CD14-positive monocyte (primary cell): ENCODE results near the gene IKZF2. TPM values are rescaled to one million over a fixed set of nuclear protein-coding genes. Genes with fewer than 3 reads are reported as not detected.

ENCODE experiments used
- DNase-seq, 3 donors: peaks; one replicate each; pipeline ENCODE4 v3.0.0-alpha.2; 2011 to 2022
- H2AFZ ChIP-seq: 2 replicates; pipeline ENCODE4 v1.6.0; 2012; ENCODE audit warnings: mild to moderate bottlenecking, low read depth, low read length, inconsistent platforms; ENCODE audit not compliant: insufficient read depth, poor library complexity, severe bottlenecking
- H3K27ac ChIP-seq, 2 donors: 1 replicate in 1 of 2; 2 replicates in 1 of 2; pipeline ENCODE4 v1.5.1; 2012 to 2013; ENCODE audit warnings: low read length in 2 of 2, control low read depth in 1 of 2, inconsistent platforms in 1 of 2, low read depth in 1 of 2, mild to moderate bottlenecking in 1 of 2
- H3K27me3 ChIP-seq, 2 donors: one replicate each; pipeline versions ENCODE4 v1.6.0 to v1.6.1; 2011 to 2013; ENCODE audit warnings: low read length in 2 of 2; ENCODE audit not compliant: control insufficient read depth in 2 of 2, insufficient read depth in 2 of 2
- H3K36me3 ChIP-seq, 2 donors: replicated peaks in 1 of 2; 1 replicate in 1 of 2; 2 replicates in 1 of 2; pipeline versions ENCODE4 v1.5.1 to v1.6.1; 2012 to 2013; ENCODE audit warnings: low read length in 2 of 2, control low read depth in 1 of 2, inconsistent platforms in 1 of 2, mild to moderate bottlenecking in 1 of 2; ENCODE audit not compliant: insufficient read depth in 2 of 2, control insufficient read depth in 1 of 2
- H3K4me1 ChIP-seq, 2 donors: 1 replicate in 1 of 2; 2 replicates in 1 of 2; pipeline versions ENCODE4 v1.5.1 to v1.6.1; 2012 to 2013; ENCODE audit warnings: low read length in 2 of 2, control low read depth in 1 of 2, inconsistent platforms in 1 of 2, mild to moderate bottlenecking in 1 of 2, moderate library complexity in 1 of 2; ENCODE audit not compliant: insufficient read depth in 2 of 2, control insufficient read depth in 1 of 2
- H3K4me2 ChIP-seq: replicated peaks from 2 replicates; pipeline ENCODE3; 2012; ENCODE audit warnings: low read length, moderate library complexity, mild to moderate bottlenecking; ENCODE audit not compliant: poor library complexity, severe bottlenecking; ENCODE audit errors: extremely low read depth
- H3K4me3 ChIP-seq, 3 experiments: fragments of 200-600 bp in 1 of 3; sonication (generic) in 1 of 3; replicated peaks in 1 of 3; 1 replicate in 2 of 3; 2 replicates in 1 of 3; pipeline ENCODE4 v1.5.1; 2011 to 2013; ENCODE audit warnings: low read length in 3 of 3, mild to moderate bottlenecking in 3 of 3, control low read depth in 2 of 3, low read depth in 2 of 3, inconsistent platforms in 1 of 3, moderate library complexity in 1 of 3
- H3K79me2 ChIP-seq: 2 replicates; pipeline ENCODE4 v1.6.0; 2012; ENCODE audit warnings: mild to moderate bottlenecking, control low read depth, inconsistent platforms, low read length, moderate library complexity; ENCODE audit not compliant: insufficient read depth
- H3K9ac ChIP-seq: 2 replicates; pipeline ENCODE4 v1.6.0; 2017; ENCODE audit warnings: low read length, mild to moderate bottlenecking; ENCODE audit not compliant: insufficient read depth, poor library complexity, severe bottlenecking
- H3K9me3 ChIP-seq, 2 donors: replicated peaks in 1 of 2; 1 replicate in 1 of 2; 2 replicates in 1 of 2; pipeline versions ENCODE4 v1.5.1 to v1.6.1; 2012 to 2013; ENCODE audit warnings: low read length in 2 of 2, control low read depth in 1 of 2; ENCODE audit not compliant: control insufficient read depth in 1 of 2, insufficient read depth in 1 of 2
- H4K20me1 ChIP-seq: 2 replicates; pipeline ENCODE4 v1.6.0; 2012; ENCODE audit warnings: mild to moderate bottlenecking, low read length, control low read depth, moderate library complexity; ENCODE audit not compliant: insufficient read depth
- H3K27ac Mint-ChIP-seq, 7 donors: one replicate each; pipeline ENCODE4 v1.8.0; 2020; ENCODE audit warnings: mild to moderate bottlenecking in 7 of 7, mixed read lengths in 7 of 7, moderate library complexity in 6 of 7, inconsistent platforms in 2 of 7
- H3K27me3 Mint-ChIP-seq, 3 donors: one replicate each; pipeline ENCODE4 v1.8.0; 2021 to 2022; ENCODE audit warnings: low read depth in 3 of 3, mild to moderate bottlenecking in 3 of 3, mixed read lengths in 3 of 3, moderate library complexity in 3 of 3, inconsistent platforms in 1 of 3
- H3K36me3 Mint-ChIP-seq, 2 donors: one replicate each; pipeline ENCODE4 v1.8.0; 2020; ENCODE audit warnings: mixed read lengths in 2 of 2, inconsistent platforms in 1 of 2, mild to moderate bottlenecking in 1 of 2
- H3K4me1 Mint-ChIP-seq: one replicate; pipeline ENCODE4 v1.8.0; 2020; ENCODE audit warnings: mild to moderate bottlenecking, mixed read lengths
- H3K4me3 Mint-ChIP-seq, 2 donors: one replicate each; pipeline ENCODE4 v1.8.0; 2020; ENCODE audit warnings: mild to moderate bottlenecking in 2 of 2, mixed read lengths in 2 of 2, moderate library complexity in 1 of 2
- H3K9me3 Mint-ChIP-seq, 7 donors: one replicate each; pipeline ENCODE4 v1.8.0; 2020 to 2022; ENCODE audit warnings: mixed read lengths in 7 of 7, mild to moderate bottlenecking in 6 of 7, moderate library complexity in 6 of 7, inconsistent platforms in 2 of 7
- CTCF ChIP-seq: fragments of 200-600 bp; IDR thresholded peaks from one replicate; pipeline ENCODE4 v1.8.0; 2022; ENCODE audit warnings: antibody characterized with exemption, mild to moderate bottlenecking
- WGBS: methylation state at CpG from one replicate; pipeline ENCODE4 v1.1.5; 2013; ENCODE audit warnings: missing lambda C conversion rate; ENCODE audit not compliant: insufficient coverage; 5-methylcytosine and 5-hydroxymethylcytosine counted together
- intact Hi-C, 2 donors: fragments of 100-400 bp; cut with micrococcal nuclease; formaldehyde crosslinking; loops; one replicate each; pipeline versions ENCODE4 v1.15.0 to v1.15.1; 2023
- polyA plus RNA-seq, 3 donors: library from polyadenylated mRNA; depleted of rRNA in 1 of 3; unstranded in 2 of 3; stranded (reverse) in 1 of 3; fragments of 300-500 nt in 2 of 3; fragments of >200 nt in 1 of 3; fragmentation: Illumina TruSeq in 2 of 3; gene quantifications; 1 replicate in 2 of 3; 2 replicates in 1 of 3; pipeline ENCODE4 v1.2.3, GENCODE V29; 2012 to 2021

IKZF2 gene
- polyA plus RNA-seq, 3 donors = 0.10 to 0.12 (median 0.11) TPM

DNA sequence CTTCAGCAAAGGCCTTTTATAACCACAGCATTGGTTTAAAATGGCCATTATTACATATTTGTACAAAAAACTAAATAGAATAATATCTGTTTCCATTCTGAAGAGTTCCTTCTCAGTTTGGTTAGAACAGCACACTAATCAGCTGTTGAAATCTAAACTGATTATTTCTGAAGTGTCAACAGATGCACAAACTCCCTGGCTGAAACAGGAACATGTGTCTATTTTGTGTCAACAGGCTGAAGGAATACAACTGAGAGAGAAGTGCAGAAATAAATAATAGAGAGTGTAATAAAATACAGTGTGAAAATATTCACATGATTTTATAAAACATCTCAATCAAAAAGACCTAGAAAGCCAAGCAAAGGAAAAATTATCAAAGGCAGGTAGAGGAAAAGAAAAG is 29.7 kb downstream of the IKZF2 start:
- Mint-ChIP-seq H3K9me3 (peaks cover 0 to 1% (median 0%) of the 10 kb centered on the region in 7 donors), H3K4me1 (peaks cover 11% of the 10 kb centered on the region), H3K36me3 (no peaks in the 10 kb centered on the region), H3K27ac (no peak overlapping the region), H3K27me3 (no peaks in the 10 kb centered on the region), H3K4me3 (no peak overlapping the region)
- no peak overlapping the region for H3K4me3 ChIP-seq
- H2AFZ ChIP-seq = no peak overlapping the region
- intact Hi-C loops = no loop called here
- no peak for TF ChIP-seq CTCF
- H3K27me3 ChIP-seq = no peaks in the 10 kb centered on the region
- no peaks in the 10 kb centered on the region for H4K20me1 ChIP-seq
- H3K36me3 ChIP-seq = no peaks in the 10 kb centered on the region
- DNase-seq = no peak
- no peak overlapping the region for H3K9ac ChIP-seq
- H3K79me2 ChIP-seq = no peaks in the 10 kb centered on the region
- H3K4me2 ChIP-seq = no peak overlapping the region
- no peak overlapping the region for H3K27ac ChIP-seq
- H3K9me3 ChIP-seq = no peaks in the 10 kb centered on the region
- H3K4me1 ChIP-seq = no peaks in the 10 kb centered on the region

DNA sequence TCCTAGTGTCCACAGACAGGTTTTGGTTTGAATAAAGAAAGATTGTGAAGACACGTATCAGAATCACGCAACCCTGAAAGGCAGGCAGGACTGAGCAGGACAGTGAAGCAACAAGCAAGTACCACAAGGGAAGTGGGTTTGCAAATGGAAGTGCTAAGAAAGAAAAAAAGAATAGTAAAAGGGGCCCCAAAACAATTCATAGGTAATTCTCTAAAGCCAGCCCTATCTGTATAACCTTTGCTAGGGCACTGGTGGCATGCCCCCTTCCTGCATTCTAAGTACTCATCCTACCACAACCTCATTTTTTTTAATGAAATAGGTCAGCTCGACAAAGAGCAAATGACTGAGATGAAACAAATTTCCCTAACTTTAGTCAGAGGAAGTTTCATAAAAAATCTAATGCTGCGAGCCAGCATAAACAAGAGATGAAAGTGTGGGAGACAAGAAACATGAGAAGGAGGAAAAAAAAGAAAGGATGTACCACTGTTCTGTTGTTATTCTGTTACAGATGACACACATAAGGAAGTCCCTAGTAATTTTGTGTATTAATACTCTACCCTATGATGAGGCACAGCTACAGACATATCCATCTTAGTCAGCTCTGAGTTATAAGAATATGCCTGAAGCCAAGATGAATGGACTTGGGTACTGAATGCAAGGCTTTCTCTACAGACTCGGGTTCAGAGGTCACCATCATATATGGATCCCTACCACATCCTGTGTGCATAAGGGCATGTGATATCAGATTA is 32.2 kb downstream of the IKZF2 start:
- no peak overlapping the region for H3K4me2 ChIP-seq
- H3K4me1 Mint-ChIP-seq = peaks cover 8% of the 10 kb centered on the region

More for the DNA sequence above, 32.2 kb downstream of the IKZF2 start:
- DNase-seq = no peak
- peak overlapping the region; percentile 32 for H2AFZ ChIP-seq
- no peaks in the 10 kb centered on the region for H3K36me3 ChIP-seq
- H3K4me3 Mint-ChIP-seq = peak overlapping the region in 1 of 2 donors; percentile 32
- no peaks in the 10 kb centered on the region for H3K4me1 ChIP-seq
- 0% methylated on average over 2 of the region's 5 CpGs for WGBS
- H3K79me2 ChIP-seq = no peaks in the 10 kb centered on the region
- H3K4me3 ChIP-seq = no peak overlapping the region
- no peak overlapping the region for H3K27ac ChIP-seq
- H3K9ac ChIP-seq = no peak overlapping the region
- H3K27me3 Mint-ChIP-seq = no peaks in the 10 kb centered on the region
- H3K27ac Mint-ChIP-seq = no peak overlapping the region
- TF ChIP-seq CTCF = no peak
- no peaks in the 10 kb centered on the region for H3K36me3 Mint-ChIP-seq
- H4K20me1 ChIP-seq = no peaks in the 10 kb centered on the region
- intact Hi-C loops = no loop called here
- H3K9me3 ChIP-seq = no peaks in the 10 kb centered on the region
- H3K27me3 ChIP-seq = no peaks in the 10 kb centered on the region
- no peaks in the 10 kb centered on the region for H3K9me3 Mint-ChIP-seq
